HEK293T (cell line): ENCODE results near the gene CTCFL.

Source experiments
- CTCF ChIA-PET: fragments of 350-600 bp; formaldehyde crosslinking; extraction: SDS; loops from one replicate; lab custom pipeline; 2021; ENCODE audit warnings: antibody characterized with exemption, inconsistent platforms; lab: Yijun Ruan, JAX
- POLR2A ChIA-PET: fragments of 350-600 bp; formaldehyde crosslinking; extraction: SDS; loops from one replicate; lab custom pipeline; 2020; ENCODE audit warnings: antibody characterized with exemption, inconsistent platforms; lab: Yijun Ruan, JAX
- DNase-seq: peaks from one replicate; pipeline ENCODE4 v3.0.0; 2012; ENCODE audit warnings: mixed read lengths; ENCODE audit errors: extremely low spot score
- ARNT ChIP-seq: fragments of 450-650 bp; IDR thresholded peaks from 2 replicates; pipeline ENCODE4 v1.6.1; 2017; ENCODE audit warnings: mild to moderate bottlenecking
- BHLHE40 ChIP-seq: fragments of 450-650 bp; IDR thresholded peaks from 2 replicates; pipeline ENCODE4 v1.6.1; 2016; ENCODE audit warnings: mild to moderate bottlenecking, moderate library complexity, borderline replicate concordance
- CTBP1 ChIP-seq: fragments of 450-650 bp; IDR thresholded peaks from 2 replicates; pipeline ENCODE4 v1.6.1; 2016; ENCODE audit warnings: borderline replicate concordance
- ELF4 ChIP-seq: fragments of 450-650 bp; IDR thresholded peaks from 2 replicates; pipeline ENCODE4 v1.6.1; 2017; ENCODE audit warnings: antibody characterized with exemption
- FOXA1 ChIP-seq: fragments of 450-650 bp; IDR thresholded peaks from 2 replicates; pipeline ENCODE4 v1.6.1; 2016; ENCODE audit warnings: mild to moderate bottlenecking
- FOXK2 ChIP-seq: fragments of 450-650 bp; IDR thresholded peaks from 2 replicates; pipeline ENCODE4 v1.6.1; 2016; ENCODE audit warnings: mild to moderate bottlenecking
- FOXM1 ChIP-seq: fragments of 450-650 bp; IDR thresholded peaks from 2 replicates; pipeline ENCODE4 v1.6.1; 2017; ENCODE audit warnings: mild to moderate bottlenecking, borderline replicate concordance
- HDGF ChIP-seq: fragments of 450-650 bp; IDR thresholded peaks from 2 replicates; pipeline ENCODE4 v1.6.1; 2017; ENCODE audit warnings: antibody characterized with exemption, borderline replicate concordance
- L3MBTL2 ChIP-seq: fragments of 450-650 bp; conservative IDR thresholded peaks from 2 replicates; pipeline ENCODE4 v1.6.1; 2016; ENCODE audit warnings: mild to moderate bottlenecking
- LEF1 ChIP-seq: fragments of 450-650 bp; IDR thresholded peaks from 2 replicates; pipeline ENCODE4 v1.6.1; 2017; ENCODE audit warnings: mild to moderate bottlenecking, borderline replicate concordance
- NFRKB ChIP-seq: fragments of 450-650 bp; IDR thresholded peaks from 2 replicates; pipeline ENCODE4 v1.6.1; 2016; ENCODE audit warnings: mild to moderate bottlenecking, moderate library complexity
- SP1 ChIP-seq: fragments of 450-650 bp; IDR thresholded peaks from 2 replicates; pipeline ENCODE4 v1.6.1; 2017
- SUZ12 ChIP-seq: fragments of 450-650 bp; IDR thresholded peaks from 2 replicates; pipeline ENCODE4 v1.6.1; 2016; ENCODE audit warnings: mild to moderate bottlenecking
- TARDBP ChIP-seq: fragments of 450-650 bp; IDR thresholded peaks from 2 replicates; pipeline ENCODE4 v1.6.1; 2016
- ZNF384 ChIP-seq: fragments of 450-650 bp; IDR thresholded peaks from 2 replicates; pipeline ENCODE4 v1.6.1; 2016
- TF ChIP-seq, protein P1 (sequence below): fragments of 450-650 bp; IDR thresholded peaks from 2 replicates; pipeline ENCODE4 v1.6.1; 2016

The CTCFL gene

DNA sequence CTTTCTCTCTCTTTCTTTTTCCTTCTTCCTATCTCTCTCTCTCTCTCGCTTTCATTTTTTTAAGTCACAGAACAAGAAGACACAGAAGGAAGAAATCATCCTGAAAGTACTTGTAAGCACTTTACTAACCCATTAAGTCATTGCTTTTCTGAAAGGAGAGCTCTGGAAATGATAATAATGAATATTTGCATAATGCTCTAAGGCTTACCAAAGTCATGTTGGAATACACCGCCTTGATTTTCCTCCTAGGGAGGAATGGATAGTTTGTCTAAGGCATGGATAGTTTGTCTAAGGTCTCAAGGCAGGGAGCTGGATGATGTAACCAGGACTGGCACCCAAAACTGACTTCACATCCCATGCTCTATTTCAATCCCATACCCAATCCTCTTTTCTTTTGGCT, 12.9 kb upstream of the CTCFL start:
- ChIA-PET POLR2A (no interaction called here), CTCF (interaction anchor here (0.6 kb wide), 1 partner anchor 10 kb away, joined by 3 read pairs; no protein-coding TSS in a partner anchor)
- DNase-seq: no peak
- TF ChIP-seq LEF1 (no peak), ELF4 (no peak), CTBP1 (no peak), FOXM1 (no peak), ZNF384 (no peak), SUZ12 (no peak), ARNT (no peak), FOXA1 (no peak), HDGF (no peak), L3MBTL2 (no peak), NFRKB (no peak), TARDBP (no peak), BHLHE40 (no peak), FOXK2 (no peak), SP1 (no peak)
- TF ChIP-seq, protein P1, sequence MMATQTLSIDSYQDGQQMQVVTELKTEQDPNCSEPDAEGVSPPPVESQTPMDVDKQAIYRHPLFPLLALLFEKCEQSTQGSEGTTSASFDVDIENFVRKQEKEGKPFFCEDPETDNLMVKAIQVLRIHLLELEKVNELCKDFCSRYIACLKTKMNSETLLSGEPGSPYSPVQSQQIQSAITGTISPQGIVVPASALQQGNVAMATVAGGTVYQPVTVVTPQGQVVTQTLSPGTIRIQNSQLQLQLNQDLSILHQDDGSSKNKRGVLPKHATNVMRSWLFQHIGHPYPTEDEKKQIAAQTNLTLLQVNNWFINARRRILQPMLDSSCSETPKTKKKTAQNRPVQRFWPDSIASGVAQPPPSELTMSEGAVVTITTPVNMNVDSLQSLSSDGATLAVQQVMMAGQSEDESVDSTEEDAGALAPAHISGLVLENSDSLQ: no peak

DNA sequence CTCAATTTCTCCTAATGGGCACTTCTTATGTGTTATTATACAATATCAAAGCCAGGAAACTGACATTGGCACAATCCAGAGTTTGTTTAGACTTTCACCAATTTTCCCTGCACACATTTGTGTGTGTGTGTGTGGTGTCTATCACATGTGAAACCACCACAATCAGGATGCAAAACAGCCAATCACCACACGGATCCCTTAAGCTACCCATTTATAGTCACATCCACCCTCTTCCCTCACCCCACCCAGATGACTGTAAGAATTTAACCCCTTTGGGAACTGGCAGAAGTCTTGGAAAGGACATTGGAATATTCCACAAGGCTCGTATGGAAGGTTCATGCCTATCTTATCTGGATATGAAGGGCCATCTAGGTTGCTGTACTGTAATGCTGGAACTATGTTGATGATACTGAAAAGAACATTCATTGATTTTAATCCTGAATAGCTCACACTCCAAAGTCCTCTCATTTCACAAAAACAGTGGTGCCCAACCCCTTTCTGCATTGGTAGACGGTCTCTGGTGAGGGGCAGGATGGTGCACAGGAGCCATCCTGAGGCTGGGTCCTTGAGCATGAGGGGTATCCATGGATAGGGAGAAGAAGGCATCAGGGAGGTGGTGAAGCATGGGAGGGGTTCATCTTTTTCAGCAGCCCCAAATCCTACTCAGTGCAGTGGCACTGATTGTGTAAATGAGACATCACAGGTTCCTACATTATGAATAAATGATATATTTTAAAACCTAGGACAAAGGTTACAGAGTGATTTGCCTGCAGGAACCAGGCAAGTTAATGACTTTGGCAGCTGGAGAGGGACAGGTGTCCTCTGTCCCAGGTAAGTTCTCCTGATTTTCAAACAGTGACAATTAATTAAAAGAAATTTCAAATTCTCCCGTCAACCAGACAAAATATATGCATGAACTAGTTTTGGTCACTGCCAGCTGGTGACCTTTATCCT, 12.1 kb upstream of the CTCFL start:
- ChIA-PET POLR2A (no interaction called here), CTCF (no interaction called here)
- DNase-seq: no peak
- TF ChIP-seq L3MBTL2 (no peak), SP1 (no peak), LEF1 (no peak), HDGF (no peak), ARNT (no peak), SUZ12 (no peak), ELF4 (no peak), NFRKB (no peak), CTBP1 (no peak), FOXA1 (no peak), ZNF384 (no peak), TARDBP (no peak), BHLHE40 (no peak), FOXK2 (no peak), FOXM1 (no peak)
- TF ChIP-seq, protein P1: no peak

DNA sequence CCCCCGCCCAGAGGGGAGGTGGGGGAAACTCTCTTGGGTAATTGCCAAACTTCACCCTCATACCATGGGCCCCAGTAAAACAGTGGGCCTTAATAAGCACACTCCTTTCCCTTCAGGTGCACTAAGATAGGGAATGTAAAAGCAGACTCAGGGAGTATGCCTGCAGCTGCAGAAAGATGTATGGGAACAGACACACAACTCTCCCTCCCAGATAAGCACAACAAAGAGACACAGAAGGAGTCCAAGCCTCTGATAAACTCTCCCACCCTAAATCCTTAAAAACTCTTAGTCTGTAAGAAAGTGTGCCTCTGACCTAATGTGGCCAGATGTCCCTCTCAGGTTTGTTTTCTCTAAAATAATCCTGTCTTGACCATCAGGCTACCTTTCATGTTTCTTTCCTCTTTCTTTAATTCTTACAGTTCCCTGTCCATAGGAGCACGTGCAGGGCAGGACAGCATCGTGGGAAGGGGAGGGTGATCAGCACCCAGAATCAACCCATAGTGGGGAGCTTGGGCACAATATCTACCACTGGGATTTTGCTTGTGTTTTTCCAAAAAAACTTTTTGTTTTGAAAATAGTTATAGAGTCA, 11.3 kb upstream of the CTCFL start:
- CTCF ChIA-PET: no interaction called here
- TF ChIP-seq NFRKB: no peak
- no peak for TF ChIP-seq CTBP1
- TF ChIP-seq TARDBP: no peak
- TF ChIP-seq SP1: no peak
- TF ChIP-seq FOXM1: no peak
- TF ChIP-seq LEF1: no peak
- no peak for TF ChIP-seq ZNF384
- TF ChIP-seq BHLHE40: no peak
- no peak for TF ChIP-seq L3MBTL2
- TF ChIP-seq FOXA1: no peak
- TF ChIP-seq FOXK2: no peak
- no peak for TF ChIP-seq ELF4
- TF ChIP-seq HDGF: no peak
- no peak for TF ChIP-seq SUZ12
- TF ChIP-seq, protein P1: no peak
- TF ChIP-seq ARNT: no peak
- POLR2A ChIA-PET: no interaction called here
- DNase-seq: no peak

DNA sequence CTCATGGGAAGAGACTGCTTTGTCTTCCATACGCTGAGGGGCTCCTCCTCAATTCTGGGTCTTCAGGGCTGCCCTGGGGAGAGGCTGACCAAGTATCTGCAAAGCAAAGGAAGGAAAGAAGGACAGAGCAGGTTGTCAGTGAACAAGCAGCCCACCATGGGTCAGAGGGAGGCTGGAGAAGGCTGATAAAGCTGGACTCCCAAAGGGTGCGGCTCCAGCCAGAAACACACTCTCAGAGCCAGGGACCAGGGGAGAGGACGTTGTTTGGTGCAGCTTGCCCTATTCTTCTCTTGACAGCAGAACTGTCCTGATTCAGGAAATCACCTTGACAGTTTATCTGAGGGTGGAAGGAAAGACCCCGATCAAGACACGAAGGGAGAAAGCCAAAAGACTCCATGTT, 10.4 kb upstream of the CTCFL start:
- no peak for TF ChIP-seq ELF4
- TF ChIP-seq, protein P1: no peak
- no peak for TF ChIP-seq NFRKB
- TF ChIP-seq ZNF384: no peak
- no peak for TF ChIP-seq TARDBP
- TF ChIP-seq HDGF: no peak
- TF ChIP-seq SP1: no peak
- no peak for TF ChIP-seq FOXM1
- TF ChIP-seq BHLHE40: no peak
- no peak for TF ChIP-seq LEF1
- no peak for TF ChIP-seq FOXA1
- TF ChIP-seq CTBP1: no peak
- no peak for TF ChIP-seq L3MBTL2
- no peak for TF ChIP-seq ARNT
- no peak for TF ChIP-seq FOXK2
- TF ChIP-seq SUZ12: no peak
- ChIA-PET CTCF (no interaction called here), POLR2A (no interaction called here)
- no peak for DNase-seq

DNA sequence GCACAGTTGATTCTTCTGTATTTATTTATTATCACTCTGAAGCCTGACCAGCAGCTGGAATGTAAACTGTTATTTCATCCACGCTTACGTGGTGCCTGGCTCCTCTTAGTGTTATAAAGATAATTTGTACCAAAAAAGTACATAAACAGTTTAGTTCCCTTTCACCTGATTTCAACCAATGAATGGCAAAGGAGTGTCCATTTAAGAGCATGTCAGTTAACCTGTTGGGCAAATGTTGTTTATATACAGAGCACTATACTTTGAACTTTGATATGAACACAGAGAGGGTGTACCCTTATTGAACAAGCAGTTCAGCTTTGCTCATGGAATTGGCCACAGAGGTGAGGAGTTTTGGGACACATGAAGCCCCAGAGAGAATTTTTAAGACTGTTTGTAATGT, 7.2 kb upstream of the CTCFL start:
- no peak for DNase-seq
- TF ChIP-seq, protein P1: no peak
- TF ChIP-seq ELF4 (no peak), FOXM1 (no peak), LEF1 (no peak), HDGF (no peak), SUZ12 (no peak), FOXA1 (no peak), L3MBTL2 (no peak), NFRKB (no peak), ARNT (no peak), BHLHE40 (no peak), SP1 (no peak), TARDBP (no peak), ZNF384 (no peak), FOXK2 (no peak), CTBP1 (no peak)
- ChIA-PET POLR2A (no interaction called here), CTCF (no interaction called here)
